OCI-LY7 (cell line): ENCODE measurements around the gene SPEM1. TPM values are rescaled to one million over a fixed set of nuclear protein-coding genes. Genes with fewer than 3 reads are reported as not detected.

Source experiments
- BruUV-seq: library from RNA; stranded (reverse); fragments of 400-500 nt; replicated peaks from 2 replicates; lab custom pipeline; 2021; lab: Mats Ljungman, UMichigan
- CTCF ChIA-PET: fragments of 300-600 bp; sonication (Branson Sonifier 250); formaldehyde crosslinking; loops from one replicate; lab custom pipeline; 2022; ENCODE audit warnings: antibody characterized with exemption; ENCODE audit not compliant: unreplicated experiment; lab: Charles Lee
- POLR2A ChIA-PET: fragments of 300-600 bp; sonication (Branson Sonifier 250); formaldehyde crosslinking; loops from one replicate; lab custom pipeline; 2022; ENCODE audit warnings: antibody characterized with exemption; lab: Charles Lee
- DNase-seq: peaks from one replicate; pipeline ENCODE4 v3.0.0-alpha.2; 2015; ENCODE audit warnings: low spot score
- H2AFZ ChIP-seq: fragments of 200-600 bp; sonication (generic), shearing (Covaris generic); 2 replicates; pipeline ENCODE4 v1.6.1; 2014; ENCODE audit warnings: mild to moderate bottlenecking, antibody characterized with exemption, low read length, moderate library complexity
- H3K27ac ChIP-seq: fragments of 200-600 bp; sonication (generic); 2 replicates; pipeline ENCODE4 v1.5.1; 2014; ENCODE audit warnings: mixed run types, low read depth, mild to moderate bottlenecking, moderate library complexity, low read length, inconsistent platforms; ENCODE audit not compliant: poor library complexity, severe bottlenecking
- H3K36me3 ChIP-seq: fragments of 200-600 bp; sonication (generic); 2 replicates; pipeline ENCODE4 v1.6.1; 2014; ENCODE audit warnings: mild to moderate bottlenecking, antibody characterized with exemption, low read length, moderate library complexity, mixed read lengths; ENCODE audit not compliant: insufficient read depth
- H3K4me1 ChIP-seq: fragments of 200-600 bp; sonication (generic); 2 replicates; pipeline ENCODE4 v1.5.1; 2014; ENCODE audit warnings: mild to moderate bottlenecking, low read length; ENCODE audit not compliant: insufficient read depth, poor library complexity, severe bottlenecking
- H3K4me2 ChIP-seq: fragments of 200-600 bp; sonication (generic); 2 replicates; pipeline ENCODE4 v1.6.1; 2014; ENCODE audit warnings: mild to moderate bottlenecking, low read length
- H3K4me3 ChIP-seq: fragments of 200-600 bp; sonication (generic); 2 replicates; pipeline ENCODE4 v1.5.1; 2014; ENCODE audit warnings: mild to moderate bottlenecking, low read depth, low read length; ENCODE audit not compliant: poor library complexity, severe bottlenecking
- H3K79me2 ChIP-seq: fragments of 200-600 bp; sonication (generic); 2 replicates; pipeline ENCODE4 v1.6.1; 2016; ENCODE audit warnings: low read depth, mild to moderate bottlenecking, low read length, moderate library complexity, mixed read lengths; ENCODE audit not compliant: insufficient read depth
- H3K9me2 ChIP-seq: fragments of 200-600 bp; sonication (generic); 2 replicates; pipeline ENCODE4 v1.6.1; 2016; ENCODE audit warnings: mild to moderate bottlenecking, low read length, mixed read lengths; ENCODE audit not compliant: insufficient read depth
- H3K9me3 ChIP-seq: fragments of 200-600 bp; sonication (generic); 2 replicates; pipeline ENCODE4 v1.6.1; 2014; ENCODE audit warnings: mild to moderate bottlenecking, mixed run types, low read length, mixed read lengths
- H4K20me1 ChIP-seq: fragments of 200-600 bp; sonication (generic); 2 replicates; pipeline ENCODE4 v1.6.1; 2014; ENCODE audit warnings: mild to moderate bottlenecking, antibody characterized with exemption, low read length, moderate library complexity, mixed read lengths; ENCODE audit not compliant: insufficient read depth
- EZH2phosphoT487 ChIP-seq: fragments of 200-600 bp; sonication (generic); IDR thresholded peaks from 2 replicates; pipeline ENCODE4 v1.6.1; 2018; ENCODE audit warnings: low read depth, borderline replicate concordance, mild to moderate bottlenecking, mixed run types, antibody characterized with exemption, low read length, moderate library complexity, mixed read lengths
- intact Hi-C: fragments of 100-400 bp; cut with micrococcal nuclease; formaldehyde crosslinking; loops from one replicate; pipeline ENCODE4 v1.10.0; 2022; ENCODE audit not compliant: unreplicated experiment
- total RNA-seq, 2 experiments: library from RNA; depleted of rRNA in 1 of 2; stranded (reverse); fragments of >200 nt in 1 of 2; shearing (Covaris generic) in 1 of 2; gene quantifications; 2 replicates each; pipeline ENCODE4 v1.2.3, GENCODE V29; 2014 to 2022
- TF ChIP-seq, protein P1 (sequence below): fragments of 200-600 bp; sonication (generic); conservative IDR thresholded peaks from 2 replicates; pipeline ENCODE4 v1.5.1; 2014; ENCODE audit warnings: mild to moderate bottlenecking, antibody characterized with exemption, low read length, moderate library complexity, mixed read lengths

SPEM1 gene
- total RNA-seq, 2 experiments from 2014 or later, result not detected

DNA sequence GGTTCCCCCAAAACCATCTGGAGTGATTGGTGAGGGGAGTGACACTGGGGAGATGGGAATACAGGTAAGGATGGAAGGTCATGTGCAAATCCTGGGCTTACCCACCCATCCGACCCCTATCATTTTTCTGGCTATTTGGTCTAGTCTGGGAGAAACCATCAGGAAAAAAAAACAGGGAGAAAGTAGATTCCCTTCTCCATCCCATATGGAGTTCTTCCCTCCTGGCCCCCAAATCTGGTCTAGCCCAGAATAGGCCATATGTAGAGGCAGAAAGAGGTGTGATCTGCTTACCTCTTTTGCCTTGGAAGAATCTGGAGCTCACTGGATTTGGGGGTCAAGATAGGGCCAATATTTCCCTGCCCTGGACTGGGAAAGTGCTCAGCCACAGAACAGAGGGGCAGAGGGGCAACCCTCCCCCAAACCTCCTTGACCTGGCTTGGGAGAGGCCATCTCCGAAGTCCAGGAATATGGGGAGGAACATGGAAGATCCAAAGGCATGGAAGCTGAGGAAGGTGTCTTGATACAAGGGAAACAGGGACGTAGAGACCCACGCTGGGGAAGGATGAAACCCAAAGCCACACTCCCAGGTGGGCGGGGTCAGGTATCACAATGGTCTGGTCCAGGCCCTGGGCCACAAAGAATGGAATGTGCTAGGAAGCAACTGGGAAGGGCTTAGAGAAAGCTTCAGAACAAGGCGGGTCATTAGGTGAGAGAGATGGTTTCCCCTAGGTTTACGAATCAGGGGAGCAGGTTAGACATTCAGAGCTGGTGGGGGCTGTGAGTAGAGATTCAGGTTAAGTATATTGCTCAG lies 40.9 kb downstream of the SPEM1 start:
- Histone ChIP-seq H2AFZ (no peak overlapping the region), H3K36me3 (peaks cover 6% of the 10 kb centered on the region; the same call in 1 of the 2 replicates), H4K20me1 (no peaks in the 10 kb centered on the region), H3K9me2 (no peaks in the 10 kb centered on the region), H3K4me1 (peaks cover 14% of the 10 kb centered on the region), H3K79me2 (no peaks in the 10 kb centered on the region), H3K9me3 (no peaks in the 10 kb centered on the region), H3K4me2 (no peak overlapping the region), H3K4me3 (no peak overlapping the region), H3K27ac (no peak overlapping the region)
- BruUV-seq, result no TSS peak
- POLR2A ChIA-PET, result no interaction called here
- intact Hi-C loops, result no loop called here
- DNase-seq, result no peak
- TF ChIP-seq EZH2phosphoT487, result no peak
- TF ChIP-seq, protein P1, sequence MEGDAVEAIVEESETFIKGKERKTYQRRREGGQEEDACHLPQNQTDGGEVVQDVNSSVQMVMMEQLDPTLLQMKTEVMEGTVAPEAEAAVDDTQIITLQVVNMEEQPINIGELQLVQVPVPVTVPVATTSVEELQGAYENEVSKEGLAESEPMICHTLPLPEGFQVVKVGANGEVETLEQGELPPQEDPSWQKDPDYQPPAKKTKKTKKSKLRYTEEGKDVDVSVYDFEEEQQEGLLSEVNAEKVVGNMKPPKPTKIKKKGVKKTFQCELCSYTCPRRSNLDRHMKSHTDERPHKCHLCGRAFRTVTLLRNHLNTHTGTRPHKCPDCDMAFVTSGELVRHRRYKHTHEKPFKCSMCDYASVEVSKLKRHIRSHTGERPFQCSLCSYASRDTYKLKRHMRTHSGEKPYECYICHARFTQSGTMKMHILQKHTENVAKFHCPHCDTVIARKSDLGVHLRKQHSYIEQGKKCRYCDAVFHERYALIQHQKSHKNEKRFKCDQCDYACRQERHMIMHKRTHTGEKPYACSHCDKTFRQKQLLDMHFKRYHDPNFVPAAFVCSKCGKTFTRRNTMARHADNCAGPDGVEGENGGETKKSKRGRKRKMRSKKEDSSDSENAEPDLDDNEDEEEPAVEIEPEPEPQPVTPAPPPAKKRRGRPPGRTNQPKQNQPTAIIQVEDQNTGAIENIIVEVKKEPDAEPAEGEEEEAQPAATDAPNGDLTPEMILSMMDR, result no peak
- CTCF ChIA-PET, result no interaction called here

GRCh38 chr17:7462474-7463371 lies 42.6 kb downstream of the SPEM1 start:
- Histone ChIP-seq H3K27ac (no peak overlapping the region), H4K20me1 (no peaks in the 10 kb centered on the region), H3K9me3 (no peaks in the 10 kb centered on the region), H3K4me2 (no peak overlapping the region), H3K9me2 (no peaks in the 10 kb centered on the region), H2AFZ (no peak overlapping the region), H3K4me1 (peaks cover 20% of the 10 kb centered on the region), H3K36me3 (peaks cover 4% of the 10 kb centered on the region; the same call in 1 of the 2 replicates), H3K4me3 (no peak overlapping the region), H3K79me2 (no peaks in the 10 kb centered on the region)
- intact Hi-C loops, result no loop called here
- TF ChIP-seq, protein P1, result no peak
- TF ChIP-seq EZH2phosphoT487, result no peak
- no peak for DNase-seq
- BruUV-seq, result no TSS peak
- ChIA-PET POLR2A (no interaction called here), CTCF (no interaction called here)
